IMR-90 (cell line): ENCODE measurements around the gene STAT5A. TPM values are rescaled to one million over a fixed set of nuclear protein-coding genes. Genes with fewer than 3 reads are reported as not detected.

Experiments
- ATAC-seq: fragments of 200-7000 bp; cut with Tn5 transposase; 2 replicates; pipeline ENCODE4 v1.9.1; 2020; ENCODE audit warnings: low read depth, mild to moderate bottlenecking, moderate library complexity
- BruUV-seq: library from RNA; stranded (reverse); fragments of 400-500 nt; replicated peaks from 2 replicates; lab custom pipeline; 2021; lab: Mats Ljungman, UMichigan
- CTCF ChIA-PET: fragments of 300-600 bp; formaldehyde crosslinking; extraction: SDS; loops from one replicate; lab custom pipeline; 2021; ENCODE audit warnings: antibody characterized with exemption; lab: Yijun Ruan, JAX
- POLR2A ChIA-PET: fragments of 300-600 bp; sonication (Branson Sonifier 250); formaldehyde crosslinking; loops from one replicate; lab custom pipeline; 2022; ENCODE audit warnings: antibody characterized with exemption; ENCODE audit not compliant: unreplicated experiment; lab: Charles Lee
- DNase-seq: peaks from one replicate; pipeline ENCODE4 v3.0.0; 2013
- H2AFZ ChIP-seq: replicated peaks from 2 replicates; pipeline ENCODE3; 2013; ENCODE audit warnings: low read length, mild to moderate bottlenecking; ENCODE audit not compliant: poor library complexity
- H2AK5ac ChIP-seq: 2 replicates; pipeline ENCODE4 v1.6.1; 2013; ENCODE audit warnings: low read depth, low read length, inconsistent platforms
- H2AK9ac ChIP-seq: replicated peaks from 2 replicates; pipeline ENCODE3; 2013; ENCODE audit warnings: mild to moderate bottlenecking, low read depth, low read length, moderate library complexity; ENCODE audit not compliant: poor library complexity
- H2BK120ac ChIP-seq: 2 replicates; pipeline ENCODE4 v1.6.1; 2013; ENCODE audit warnings: low read depth, low read length, inconsistent platforms
- H2BK15ac ChIP-seq: 3 replicates; pipeline ENCODE4 v1.6.1; 2013; ENCODE audit warnings: low read depth, low read length, inconsistent platforms
- H2BK20ac ChIP-seq: 2 replicates; pipeline ENCODE4 v1.6.1; 2013; ENCODE audit warnings: low read depth, mild to moderate bottlenecking, inconsistent platforms, low read length, moderate library complexity
- H2BK5ac ChIP-seq: 2 replicates; pipeline ENCODE4 v1.6.1; 2013; ENCODE audit warnings: mild to moderate bottlenecking, low read depth, low read length, inconsistent platforms; ENCODE audit not compliant: poor library complexity, severe bottlenecking
- H3K14ac ChIP-seq: replicated peaks from 2 replicates; pipeline ENCODE4 v1.6.1; 2013; ENCODE audit warnings: low read depth, low read length, inconsistent platforms
- H3K18ac ChIP-seq: 2 replicates; pipeline ENCODE4 v1.6.1; 2013; ENCODE audit warnings: low read depth, low read length, control low read depth
- H3K23ac ChIP-seq: 2 replicates; pipeline ENCODE4 v1.6.1; 2013; ENCODE audit warnings: low read depth, low read length, inconsistent platforms
- H3K27ac ChIP-seq: 2 replicates; pipeline ENCODE4 v1.5.1; 2013; ENCODE audit warnings: mild to moderate bottlenecking, control low read depth, low read length; ENCODE audit not compliant: insufficient read depth
- H3K27me3 ChIP-seq: 2 replicates; pipeline ENCODE4 v1.6.1; 2013; ENCODE audit warnings: low read length; ENCODE audit not compliant: control insufficient read depth, insufficient read depth
- H3K36me3 ChIP-seq: 2 replicates; pipeline ENCODE4 v1.6.1; 2013; ENCODE audit warnings: low read length, mixed read lengths; ENCODE audit not compliant: control insufficient read depth, insufficient read depth
- H3K4ac ChIP-seq: 2 replicates; pipeline ENCODE4 v1.6.1; 2013; ENCODE audit warnings: low read depth, low read length, inconsistent platforms
- H3K4me1 ChIP-seq: 2 replicates; pipeline ENCODE4 v1.6.1; 2013; ENCODE audit warnings: low read length, mixed read lengths; ENCODE audit not compliant: control insufficient read depth, insufficient read depth
- H3K4me2 ChIP-seq: 2 replicates; pipeline ENCODE4 v1.6.1; 2013; ENCODE audit warnings: low read depth, mild to moderate bottlenecking, control low read depth, low read length, moderate library complexity
- H3K4me3 ChIP-seq: 2 replicates; pipeline ENCODE4 v1.5.1; 2013; ENCODE audit warnings: low read depth, mild to moderate bottlenecking, control low read depth, low read length, moderate library complexity; ENCODE audit not compliant: insufficient read depth
- H3K56ac ChIP-seq: 2 replicates; pipeline ENCODE4 v1.6.1; 2013; ENCODE audit warnings: low read length, inconsistent platforms; ENCODE audit not compliant: insufficient read depth; ENCODE audit errors: extremely low read depth
- H3K79me1 ChIP-seq, 2 experiments: 2 replicates each; pipeline ENCODE4 v1.6.1; 2013; ENCODE audit warnings: low read length in 2 of 2, inconsistent platforms in 1 of 2, low read depth in 1 of 2
- H3K9ac ChIP-seq: 2 replicates; pipeline ENCODE4 v1.6.1; 2013; ENCODE audit warnings: low read depth, low read length, control low read depth
- H3K9me1 ChIP-seq: 2 replicates; pipeline ENCODE4 v1.6.1; 2013; ENCODE audit warnings: low read length, inconsistent platforms; ENCODE audit not compliant: insufficient read depth
- H3K9me3 ChIP-seq: 2 replicates; pipeline ENCODE4 v1.6.1; 2013; ENCODE audit warnings: low read length; ENCODE audit not compliant: control insufficient read depth, insufficient read depth
- H4K20me1 ChIP-seq: 2 replicates; pipeline ENCODE4 v1.6.1; 2013; ENCODE audit warnings: low read length, inconsistent platforms; ENCODE audit not compliant: insufficient read depth
- H4K5ac ChIP-seq: 2 replicates; pipeline ENCODE4 v1.6.1; 2013; ENCODE audit warnings: mild to moderate bottlenecking, low read depth, low read length, control low read depth
- H4K8ac ChIP-seq, 2 experiments: 2 replicates each; pipeline ENCODE4 v1.6.1; 2013; ENCODE audit warnings: low read depth in 2 of 2, low read length in 2 of 2, control low read depth in 1 of 2, inconsistent platforms in 1 of 2
- H4K91ac ChIP-seq: 2 replicates; pipeline ENCODE4 v1.6.1; 2013; ENCODE audit warnings: low read depth, low read length, inconsistent platforms; ENCODE audit not compliant: insufficient read depth
- BHLHE40 ChIP-seq: fragments of 150-350 bp; IDR thresholded peaks from 2 replicates; pipeline ENCODE4 v1.6.1; 2016; ENCODE audit warnings: mild to moderate bottlenecking, low read depth, low read length
- CEBPB ChIP-seq: IDR thresholded peaks from 2 replicates; pipeline ENCODE4 v1.6.1; 2012; ENCODE audit warnings: low read depth, low read length, improper control_type of control experiment
- CTCF ChIP-seq: conservative IDR thresholded peaks from 2 replicates; pipeline ENCODE4 v1.5.1; 2012; ENCODE audit warnings: mild to moderate bottlenecking, low read depth, low read length, improper control_type of control experiment
- FOS ChIP-seq: fragments of 150-350 bp; IDR thresholded peaks from 2 replicates; pipeline ENCODE4 v1.6.1; 2016; ENCODE audit warnings: low read depth, low read length
- MAFK ChIP-seq: IDR thresholded peaks from 2 replicates; pipeline ENCODE4 v1.6.1; 2012; ENCODE audit warnings: low read depth, low read length, improper control_type of control experiment
- MAZ ChIP-seq: IDR thresholded peaks from 2 replicates; pipeline ENCODE4 v1.6.1; 2012; ENCODE audit warnings: low read depth, mild to moderate bottlenecking, low read length, improper control_type of control experiment, moderate library complexity, borderline replicate concordance
- MXI1 ChIP-seq: IDR thresholded peaks from 2 replicates; pipeline ENCODE4 v1.6.1; 2012; ENCODE audit warnings: low read depth, mild to moderate bottlenecking, low read length, moderate library complexity, borderline replicate concordance
- NFE2L2 ChIP-seq: fragments of 150-350 bp; IDR thresholded peaks from 2 replicates; pipeline ENCODE4 v1.6.1; 2016; ENCODE audit warnings: low read depth, mild to moderate bottlenecking, low read length
- POLR2A ChIP-seq: IDR thresholded peaks from 2 replicates; pipeline ENCODE4 v1.6.1; 2012; ENCODE audit warnings: mild to moderate bottlenecking, low read depth, low read length
- RAD21 ChIP-seq: IDR thresholded peaks from 2 replicates; pipeline ENCODE4 v1.6.1; 2012; ENCODE audit warnings: low read length, improper control_type of control experiment
- RFX5 ChIP-seq: IDR thresholded peaks from 2 replicates; pipeline ENCODE4 v1.8.0; 2012; ENCODE audit warnings: low read depth, mild to moderate bottlenecking, low read length, moderate library complexity
- SMC3 ChIP-seq: fragments of 150-350 bp; IDR thresholded peaks from 2 replicates; pipeline ENCODE4 v1.6.1; 2016; ENCODE audit warnings: low read depth, mild to moderate bottlenecking, antibody characterized with exemption, low read length, moderate library complexity
- USF2 ChIP-seq: fragments of 150-350 bp; IDR thresholded peaks from 2 replicates; pipeline ENCODE4 v1.6.1; 2017; ENCODE audit warnings: mild to moderate bottlenecking, antibody characterized with exemption, low read length, low read depth
- WGBS, 2 experiments: methylation state at CpG; one replicate each; pipeline versions ENCODE4 v1.1.5 to v1.1.7; 2013; ENCODE audit warnings: missing lambda C conversion rate in 2 of 2; ENCODE audit not compliant: insufficient read length in 1 of 2; ENCODE audit errors: extremely low coverage in 2 of 2; 5-methylcytosine and 5-hydroxymethylcytosine counted together
- dilution Hi-C: fragments of 300-500 bp; cut with HindIII; formaldehyde crosslinking; loops from one replicate; pipeline ENCODE4 v1.14.3; 2018; ENCODE audit warnings: low sequenced_read_pairs; ENCODE audit not compliant: unreplicated experiment
- in situ Hi-C: fragments of 300-500 bp; cut with MboI; formaldehyde crosslinking; loops from 3 replicates; pipeline ENCODE4 v1.14.3; 2019; ENCODE audit warnings: low sequenced_read_pairs, inconsistent platforms, mixed read lengths
- intact Hi-C: fragments of 100-400 bp; cut with micrococcal nuclease; formaldehyde crosslinking; loops from 2 replicates; pipeline ENCODE4 v1.10.0; 2022
- polyA plus RNA-seq, 3 experiments: library from polyadenylated mRNA; depleted of rRNA; stranded (reverse); fragments of >200 nt; gene quantifications; 2 replicates each; pipeline ENCODE4 v1.2.3, GENCODE V29; 2012; ENCODE audit warnings: low replicate concordance in 1 of 3
- total RNA-seq: library from RNA; depleted of rRNA; stranded (reverse); fragments of >200 nt; gene quantifications from 2 replicates; pipeline ENCODE4 v1.2.3, GENCODE V29; 2012
- TF ChIP-seq, protein P1 (sequence below): fragments of 150-350 bp; IDR thresholded peaks from 2 replicates; pipeline ENCODE4 v1.6.1; 2016; ENCODE audit warnings: low read depth, mild to moderate bottlenecking, low read length, moderate library complexity, borderline replicate concordance

Gene STAT5A
- total and polyA plus RNA-seq, 2 of the 4 experiments (the other 2 are of a cell fraction) = 1.3 to 1.4 TPM

DNA sequence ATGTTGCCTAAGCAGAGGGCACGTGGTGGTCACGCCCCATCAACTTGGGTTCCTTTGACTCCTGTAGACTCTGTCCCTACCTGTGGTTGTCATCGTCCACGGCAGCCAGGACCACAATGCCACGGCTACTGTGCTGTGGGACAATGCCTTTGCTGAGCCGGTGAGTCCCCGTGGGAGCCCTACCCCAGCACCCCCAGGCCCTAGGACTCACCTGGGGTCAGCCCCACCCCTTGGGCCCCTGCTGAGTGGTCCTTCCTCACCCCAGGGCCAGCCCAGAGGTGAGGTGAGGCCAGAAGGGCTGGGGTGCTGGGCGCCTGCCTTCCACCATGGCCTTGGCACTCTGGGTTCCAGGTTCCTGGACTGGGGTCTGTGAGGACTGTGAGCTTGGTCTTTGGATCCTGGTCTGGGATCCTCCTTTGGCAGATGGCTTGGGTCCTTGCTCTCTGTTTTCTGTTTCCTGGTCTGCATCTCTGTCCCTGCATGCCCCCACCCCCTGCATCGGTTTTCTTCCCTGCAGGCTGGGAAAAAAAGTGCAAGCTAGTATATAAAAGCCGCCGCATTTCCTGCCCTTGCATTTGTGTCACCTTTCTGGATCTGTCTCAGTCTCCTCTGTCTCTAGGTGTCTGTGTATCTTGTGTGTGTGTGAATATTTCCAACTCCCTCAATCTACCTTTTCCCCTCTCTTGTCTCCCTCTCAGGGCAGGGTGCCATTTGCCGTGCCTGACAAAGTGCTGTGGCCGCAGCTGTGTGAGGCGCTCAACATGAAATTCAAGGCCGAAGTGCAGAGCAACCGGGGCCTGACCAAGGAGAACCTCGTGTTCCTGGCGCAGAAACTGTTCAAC, 17.5 kb downstream of the STAT5A start:
- intact Hi-C loops (no loop called here), in situ Hi-C loops (no loop called here), dilution Hi-C loops (no loop called here)
- H3K18ac ChIP-seq = no peak overlapping the region
- no TSS peak for BruUV-seq
- no peaks in the 10 kb centered on the region for H3K27me3 ChIP-seq
- no peak overlapping the region for H4K5ac ChIP-seq
- no peak overlapping the region for H2AK5ac ChIP-seq
- H3K9me3 ChIP-seq = no peaks in the 10 kb centered on the region
- no peak overlapping the region for H3K4me2 ChIP-seq
- TF ChIP-seq CEBPB (no peak), SMC3 (no peak), MAZ (no peak), POLR2A (no peak), NFE2L2 (no peak), MXI1 (no peak), RFX5 (no peak), FOS (no peak), BHLHE40 (no peak), MAFK (no peak), RAD21 (no peak), CTCF (no peak), USF2 (no peak)
- TF ChIP-seq, protein P1, sequence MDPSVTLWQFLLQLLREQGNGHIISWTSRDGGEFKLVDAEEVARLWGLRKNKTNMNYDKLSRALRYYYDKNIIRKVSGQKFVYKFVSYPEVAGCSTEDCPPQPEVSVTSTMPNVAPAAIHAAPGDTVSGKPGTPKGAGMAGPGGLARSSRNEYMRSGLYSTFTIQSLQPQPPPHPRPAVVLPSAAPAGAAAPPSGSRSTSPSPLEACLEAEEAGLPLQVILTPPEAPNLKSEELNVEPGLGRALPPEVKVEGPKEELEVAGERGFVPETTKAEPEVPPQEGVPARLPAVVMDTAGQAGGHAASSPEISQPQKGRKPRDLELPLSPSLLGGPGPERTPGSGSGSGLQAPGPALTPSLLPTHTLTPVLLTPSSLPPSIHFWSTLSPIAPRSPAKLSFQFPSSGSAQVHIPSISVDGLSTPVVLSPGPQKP = no peak
- H3K4me1 ChIP-seq = peaks cover 1% of the 10 kb centered on the region; the same call in 1 of the 2 replicates
- H2BK5ac ChIP-seq = no peak overlapping the region
- H2BK120ac ChIP-seq = no peak overlapping the region
- H3K4me3 ChIP-seq = no peak overlapping the region
- CTCF ChIA-PET = no interaction called here
- H4K20me1 ChIP-seq = no peaks in the 10 kb centered on the region
- DNase-seq (no peak), ATAC-seq (no peak)
- no peak overlapping the region for H3K56ac ChIP-seq
- WGBS, 2 experiments = 100% methylated on average over 4 of the region's 18 CpGs; no CpG with 5 or more reads in 1 of the 2 experiments
- POLR2A ChIA-PET = no interaction called here
- no peak overlapping the region for H4K8ac ChIP-seq
- H4K91ac ChIP-seq = no peak overlapping the region
- no peak overlapping the region for H3K23ac ChIP-seq
- H2BK15ac ChIP-seq = no peak overlapping the region
- no peak overlapping the region for H2AFZ ChIP-seq
- H3K14ac ChIP-seq = no peak overlapping the region
- H3K9ac ChIP-seq = no peak overlapping the region
- peaks cover 20% of the 10 kb centered on the region for H3K36me3 ChIP-seq
- no peak overlapping the region for H3K4ac ChIP-seq
- no peak overlapping the region for H3K27ac ChIP-seq
- H2AK9ac ChIP-seq = peak overlapping the region; percentile 15
- no peaks in the 10 kb centered on the region for H3K79me1 ChIP-seq
- no peak overlapping the region for H2BK20ac ChIP-seq
- H3K9me1 ChIP-seq = no peaks in the 10 kb centered on the region
